Keratinocyte (primary cell): ENCODE data around the gene C11orf65.

Experiments
- CTCF ChIP-seq, 3 experiments: IDR thresholded peaks in 1 of 3; conservative IDR thresholded peaks in 1 of 3; optimal IDR thresholded peaks in 1 of 3; 2 replicates in 2 of 3; 3 replicates in 1 of 3; pipeline versions ENCODE3 to v1.5.1; 2011; ENCODE audit warnings: low read length in 3 of 3, mild to moderate bottlenecking in 3 of 3, moderate library complexity in 2 of 3, control low read depth in 1 of 3, inconsistent platforms in 1 of 3; ENCODE audit not compliant: insufficient read depth in 2 of 3; ENCODE audit errors: extremely low read depth in 1 of 3
- EZH2 ChIP-seq: IDR thresholded peaks from one replicate; pipeline ENCODE4 v1.6.1; 2012; ENCODE audit warnings: inconsistent platforms, mild to moderate bottlenecking, low read length, moderate library complexity

GRCh38 chr11:108398439-108398838 is 68.9 kb downstream of the C11orf65 start:
- no peak for TF ChIP-seq CTCF (optimal IDR thresholded peaks at IDR 0.05 in 1 of 3, IDR thresholded peaks at IDR 0.05 in 1 of 3, conservative IDR thresholded peaks at IDR 0.05 in 1 of 3; ENCODE audit: extremely low read depth in 1 of 3, insufficient read depth in 2 of 3, low read length in 3 of 3)
- no peak for TF ChIP-seq EZH2
